HEK293 (cell line): ENCODE results near the gene ZNF521.

ENCODE experiments used
- CTCF ChIA-PET: fragments of 350-600 bp; formaldehyde crosslinking; extraction: SDS; loops from one replicate; lab custom pipeline; 2021; ENCODE audit warnings: antibody characterized with exemption; lab: Yijun Ruan, JAX
- POLR2A ChIA-PET: fragments of 300-600 bp; formaldehyde crosslinking; extraction: SDS; loops from one replicate; lab custom pipeline; 2020; ENCODE audit warnings: antibody characterized with exemption, inconsistent platforms; lab: Yijun Ruan, JAX
- H3K27ac ChIP-seq: fragments of 200-500 bp; sonication (Bioruptor generic); 2 replicates; pipeline ENCODE4 v1.5.1; 2014; ENCODE audit warnings: low read depth, low read length, control low read depth, inconsistent platforms; ENCODE audit errors: extremely low read depth
- H3K36me3 ChIP-seq, 2 experiments: fragments of 200-500 bp in 1 of 2; sonication (Bioruptor generic) in 1 of 2; 1 replicate in 1 of 2; 2 replicates in 1 of 2; pipeline ENCODE4 v1.5.1; 2014 to 2017; ENCODE audit warnings: inconsistent platforms in 2 of 2, low read length in 2 of 2; ENCODE audit not compliant: control insufficient read depth in 2 of 2, insufficient read depth in 1 of 2
- H3K4me1 ChIP-seq: fragments of 200-500 bp; sonication (Bioruptor generic); 2 replicates; pipeline ENCODE4 v1.5.1; 2014; ENCODE audit warnings: mild to moderate bottlenecking, low read length, inconsistent platforms; ENCODE audit not compliant: control insufficient read depth, insufficient read depth
- H3K4me3 ChIP-seq: 2 replicates; pipeline ENCODE4 v1.5.1; 2011; ENCODE audit warnings: low read depth, mild to moderate bottlenecking, control low read depth, low read length, moderate library complexity
- H3K9me3 ChIP-seq: fragments of 200-500 bp; sonication (Bioruptor generic); 2 replicates; pipeline ENCODE4 v1.5.1; 2014; ENCODE audit warnings: low read depth, low read length, inconsistent platforms; ENCODE audit not compliant: control insufficient read depth, insufficient read depth
- BCL11A ChIP-seq: fragments of 450-650 bp; formaldehyde crosslinking; IDR thresholded peaks from 2 replicates; pipeline ENCODE4 v1.5.1; 2016; ENCODE audit warnings: low read depth, missing biosample characterization, missing genetic modification characterization
- HOXC10 ChIP-seq: sonication (generic); formaldehyde crosslinking; IDR thresholded peaks from 2 replicates; pipeline ENCODE4 v1.8.1; 2023; ENCODE audit warnings: mild to moderate bottlenecking, missing genetic modification reagents
- HOXD13 ChIP-seq: sonication (generic); formaldehyde crosslinking; IDR thresholded peaks from 2 replicates; pipeline ENCODE4 v1.8.0; 2022; ENCODE audit warnings: missing genetic modification reagents, borderline replicate concordance
- RBAK ChIP-seq: fragments of 450-650 bp; formaldehyde crosslinking; IDR thresholded peaks from 2 replicates; pipeline ENCODE4 v1.5.1; 2016; ENCODE audit warnings: missing biosample characterization, missing genetic modification characterization
- SCRT2 ChIP-seq: fragments of 450-650 bp; formaldehyde crosslinking; IDR thresholded peaks from 2 replicates; pipeline ENCODE4 v1.5.1; 2016; ENCODE audit warnings: missing biosample characterization, missing genetic modification characterization
- SP7 ChIP-seq: fragments of 450-650 bp; formaldehyde crosslinking; IDR thresholded peaks from 2 replicates; pipeline ENCODE4 v1.5.1; 2016; ENCODE audit warnings: missing biosample characterization, missing genetic modification characterization
- ZFP69B ChIP-seq: fragments of 450-650 bp; formaldehyde crosslinking; IDR thresholded peaks from 2 replicates; pipeline ENCODE4 v1.5.1; 2016; ENCODE audit warnings: missing biosample characterization, missing genetic modification characterization
- ZNF133 ChIP-seq: fragments of 450-650 bp; formaldehyde crosslinking; IDR thresholded peaks from 2 replicates; pipeline ENCODE4 v1.5.1; 2016; ENCODE audit warnings: missing biosample characterization, missing genetic modification characterization
- ZNF157 ChIP-seq: fragments of 450-650 bp; formaldehyde crosslinking; IDR thresholded peaks from 2 replicates; pipeline ENCODE4 v1.5.1; 2016; ENCODE audit warnings: missing biosample characterization, missing genetic modification characterization
- ZNF223 ChIP-seq: fragments of 450-650 bp; formaldehyde crosslinking; IDR thresholded peaks from 2 replicates; pipeline ENCODE4 v1.5.1; 2016; ENCODE audit warnings: missing biosample characterization, missing genetic modification characterization
- ZNF529 ChIP-seq: fragments of 450-650 bp; formaldehyde crosslinking; IDR thresholded peaks from 2 replicates; pipeline ENCODE4 v1.5.1; 2017; ENCODE audit warnings: missing genetic modification characterization, missing biosample characterization; ENCODE audit not compliant: insufficient replicate concordance
- ZNF585B ChIP-seq: fragments of 450-650 bp; formaldehyde crosslinking; IDR thresholded peaks from 2 replicates; pipeline ENCODE4 v1.5.1; 2016; ENCODE audit warnings: missing biosample characterization, missing genetic modification characterization
- ZNF670 ChIP-seq: fragments of 450-650 bp; formaldehyde crosslinking; IDR thresholded peaks from 2 replicates; pipeline ENCODE4 v1.5.1; 2016; ENCODE audit warnings: missing biosample characterization, missing genetic modification characterization, low read depth
- ZNF785 ChIP-seq: fragments of 450-650 bp; formaldehyde crosslinking; IDR thresholded peaks from 2 replicates; pipeline ENCODE4 v1.5.1; 2016; ENCODE audit warnings: missing biosample characterization, missing genetic modification characterization
- TF ChIP-seq, protein P1 (sequence below): fragments of 450-650 bp; formaldehyde crosslinking; IDR thresholded peaks from 2 replicates; pipeline ENCODE4 v1.5.1; 2016; ENCODE audit warnings: missing biosample characterization, missing genetic modification characterization
- TF ChIP-seq, protein P2 (sequence below): fragments of 450-650 bp; formaldehyde crosslinking; IDR thresholded peaks from 2 replicates; pipeline ENCODE4 v1.5.1; 2016; ENCODE audit warnings: missing biosample characterization, missing genetic modification characterization
- TF ChIP-seq, protein P3 (sequence below): fragments of 450-650 bp; formaldehyde crosslinking; IDR thresholded peaks from 2 replicates; pipeline ENCODE4 v1.5.1; 2017; ENCODE audit warnings: missing biosample characterization, missing genetic modification characterization
- TF ChIP-seq, protein P4 (sequence below): fragments of 450-650 bp; formaldehyde crosslinking; IDR thresholded peaks from 2 replicates; pipeline ENCODE4 v1.5.1; 2016; ENCODE audit warnings: missing biosample characterization, missing genetic modification characterization
- TF ChIP-seq, protein P5 (sequence below): fragments of 450-650 bp; formaldehyde crosslinking; conservative IDR thresholded peaks from 2 replicates; pipeline ENCODE4 v1.5.1; 2016; ENCODE audit warnings: low read depth, missing biosample characterization, missing genetic modification characterization

The ZNF521 gene

DNA sequence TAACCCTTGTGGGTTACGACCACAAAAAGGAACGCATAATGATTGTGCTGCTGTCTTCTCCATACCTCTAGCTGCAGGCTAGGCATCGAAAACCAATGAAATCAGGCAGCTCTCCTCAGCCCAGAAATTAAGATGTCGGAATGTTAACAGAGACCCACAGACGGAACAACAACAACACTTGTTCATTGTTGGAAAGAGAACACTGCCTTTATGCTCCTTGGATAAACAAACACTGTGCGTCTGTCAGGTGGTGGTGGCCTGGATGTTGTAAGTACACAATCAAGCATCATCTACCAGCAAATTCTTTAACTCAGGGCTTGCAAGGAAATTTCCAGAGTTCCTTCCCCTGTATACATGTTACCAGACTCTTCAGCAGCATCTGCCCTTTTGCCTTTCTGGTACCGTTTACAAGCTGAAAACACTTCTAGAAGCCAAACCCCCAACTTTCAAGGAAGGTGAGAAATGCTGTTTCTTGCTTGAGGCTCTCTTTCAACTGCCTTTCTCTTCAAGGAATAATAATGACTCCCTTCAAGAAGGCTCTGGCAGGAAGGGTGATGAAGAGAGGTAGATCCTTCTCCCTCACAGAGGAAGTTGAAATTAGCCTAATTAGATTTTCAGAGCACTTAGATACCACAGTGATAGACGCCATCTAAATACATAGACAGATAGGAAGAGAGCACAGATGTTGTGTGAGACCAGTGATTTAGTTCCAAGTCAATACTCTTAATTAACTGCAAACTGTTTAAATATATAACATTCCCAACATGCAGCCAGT, 332.7 kb downstream of the ZNF521 start:
- CTCF ChIA-PET: interaction anchor here (0.6 kb wide), 2 partner anchors 12 to 104 kb away, joined by 3 read pairs; no protein-coding TSS in a partner anchor
- H3K4me3 ChIP-seq: no peak overlapping the region
- no peaks in the 10 kb centered on the region for H3K4me1 ChIP-seq
- H3K9me3 ChIP-seq: no peaks in the 10 kb centered on the region
- POLR2A ChIA-PET: interaction anchor here (0.6 kb wide), 1 partner anchor 303 kb away, joined by 3 read pairs; no protein-coding TSS in a partner anchor
- H3K36me3 ChIP-seq: no peaks in the 10 kb centered on the region
- no peak overlapping the region for H3K27ac ChIP-seq
- TF ChIP-seq ZFP69B (tag by site-specific recombination): no peak
- TF ChIP-seq, protein P1, sequence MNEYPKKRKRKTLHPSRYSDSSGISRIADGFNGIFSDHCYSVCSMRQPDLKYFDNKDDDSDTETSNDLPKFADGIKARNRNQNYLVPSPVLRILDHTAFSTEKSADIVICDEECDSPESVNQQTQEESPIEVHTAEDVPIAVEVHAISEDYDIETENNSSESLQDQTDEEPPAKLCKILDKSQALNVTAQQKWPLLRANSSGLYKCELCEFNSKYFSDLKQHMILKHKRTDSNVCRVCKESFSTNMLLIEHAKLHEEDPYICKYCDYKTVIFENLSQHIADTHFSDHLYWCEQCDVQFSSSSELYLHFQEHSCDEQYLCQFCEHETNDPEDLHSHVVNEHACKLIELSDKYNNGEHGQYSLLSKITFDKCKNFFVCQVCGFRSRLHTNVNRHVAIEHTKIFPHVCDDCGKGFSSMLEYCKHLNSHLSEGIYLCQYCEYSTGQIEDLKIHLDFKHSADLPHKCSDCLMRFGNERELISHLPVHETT: no peak
- TF ChIP-seq ZNF223 (tag by site-specific recombination): no peak
- no peak for TF ChIP-seq HOXC10
- no peak for TF ChIP-seq ZNF670
- TF ChIP-seq SCRT2: no peak
- no peak for TF ChIP-seq RBAK (tag by site-specific recombination)
- TF ChIP-seq ZNF585B: no peak
- no peak for TF ChIP-seq ZNF157 (tag by site-specific recombination)
- TF ChIP-seq ZNF133 (tag by site-specific recombination): no peak
- TF ChIP-seq ZNF529 (tag by site-specific recombination): no peak
- TF ChIP-seq, protein P2, sequence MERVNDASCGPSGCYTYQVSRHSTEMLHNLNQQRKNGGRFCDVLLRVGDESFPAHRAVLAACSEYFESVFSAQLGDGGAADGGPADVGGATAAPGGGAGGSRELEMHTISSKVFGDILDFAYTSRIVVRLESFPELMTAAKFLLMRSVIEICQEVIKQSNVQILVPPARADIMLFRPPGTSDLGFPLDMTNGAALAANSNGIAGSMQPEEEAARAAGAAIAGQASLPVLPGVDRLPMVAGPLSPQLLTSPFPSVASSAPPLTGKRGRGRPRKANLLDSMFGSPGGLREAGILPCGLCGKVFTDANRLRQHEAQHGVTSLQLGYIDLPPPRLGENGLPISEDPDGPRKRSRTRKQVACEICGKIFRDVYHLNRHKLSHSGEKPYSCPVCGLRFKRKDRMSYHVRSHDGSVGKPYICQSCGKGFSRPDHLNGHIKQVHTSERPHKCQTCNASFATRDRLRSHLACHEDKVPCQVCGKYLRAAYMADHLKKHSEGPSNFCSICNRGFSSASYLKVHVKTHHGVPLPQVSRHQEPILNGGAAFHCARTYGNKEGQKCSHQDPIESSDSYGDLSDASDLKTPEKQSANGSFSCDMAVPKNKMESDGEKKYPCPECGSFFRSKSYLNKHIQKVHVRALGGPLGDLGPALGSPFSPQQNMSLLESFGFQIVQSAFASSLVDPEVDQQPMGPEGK (tag by site-specific recombination): no peak
- TF ChIP-seq ZNF785 (tag by site-specific recombination): no peak
- TF ChIP-seq, protein P3, sequence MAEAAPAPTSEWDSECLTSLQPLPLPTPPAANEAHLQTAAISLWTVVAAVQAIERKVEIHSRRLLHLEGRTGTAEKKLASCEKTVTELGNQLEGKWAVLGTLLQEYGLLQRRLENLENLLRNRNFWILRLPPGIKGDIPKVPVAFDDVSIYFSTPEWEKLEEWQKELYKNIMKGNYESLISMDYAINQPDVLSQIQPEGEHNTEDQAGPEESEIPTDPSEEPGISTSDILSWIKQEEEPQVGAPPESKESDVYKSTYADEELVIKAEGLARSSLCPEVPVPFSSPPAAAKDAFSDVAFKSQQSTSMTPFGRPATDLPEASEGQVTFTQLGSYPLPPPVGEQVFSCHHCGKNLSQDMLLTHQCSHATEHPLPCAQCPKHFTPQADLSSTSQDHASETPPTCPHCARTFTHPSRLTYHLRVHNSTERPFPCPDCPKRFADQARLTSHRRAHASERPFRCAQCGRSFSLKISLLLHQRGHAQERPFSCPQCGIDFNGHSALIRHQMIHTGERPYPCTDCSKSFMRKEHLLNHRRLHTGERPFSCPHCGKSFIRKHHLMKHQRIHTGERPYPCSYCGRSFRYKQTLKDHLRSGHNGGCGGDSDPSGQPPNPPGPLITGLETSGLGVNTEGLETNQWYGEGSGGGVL: no peak
- TF ChIP-seq, protein P4, sequence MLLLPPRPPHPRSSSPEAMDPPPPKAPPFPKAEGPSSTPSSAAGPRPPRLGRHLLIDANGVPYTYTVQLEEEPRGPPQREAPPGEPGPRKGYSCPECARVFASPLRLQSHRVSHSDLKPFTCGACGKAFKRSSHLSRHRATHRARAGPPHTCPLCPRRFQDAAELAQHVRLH: no peak
- no peak for TF ChIP-seq SP7 (tag by site-specific recombination)
- no peak for TF ChIP-seq HOXD13 (CRISPR knock-in tag)
- TF ChIP-seq, protein P5, sequence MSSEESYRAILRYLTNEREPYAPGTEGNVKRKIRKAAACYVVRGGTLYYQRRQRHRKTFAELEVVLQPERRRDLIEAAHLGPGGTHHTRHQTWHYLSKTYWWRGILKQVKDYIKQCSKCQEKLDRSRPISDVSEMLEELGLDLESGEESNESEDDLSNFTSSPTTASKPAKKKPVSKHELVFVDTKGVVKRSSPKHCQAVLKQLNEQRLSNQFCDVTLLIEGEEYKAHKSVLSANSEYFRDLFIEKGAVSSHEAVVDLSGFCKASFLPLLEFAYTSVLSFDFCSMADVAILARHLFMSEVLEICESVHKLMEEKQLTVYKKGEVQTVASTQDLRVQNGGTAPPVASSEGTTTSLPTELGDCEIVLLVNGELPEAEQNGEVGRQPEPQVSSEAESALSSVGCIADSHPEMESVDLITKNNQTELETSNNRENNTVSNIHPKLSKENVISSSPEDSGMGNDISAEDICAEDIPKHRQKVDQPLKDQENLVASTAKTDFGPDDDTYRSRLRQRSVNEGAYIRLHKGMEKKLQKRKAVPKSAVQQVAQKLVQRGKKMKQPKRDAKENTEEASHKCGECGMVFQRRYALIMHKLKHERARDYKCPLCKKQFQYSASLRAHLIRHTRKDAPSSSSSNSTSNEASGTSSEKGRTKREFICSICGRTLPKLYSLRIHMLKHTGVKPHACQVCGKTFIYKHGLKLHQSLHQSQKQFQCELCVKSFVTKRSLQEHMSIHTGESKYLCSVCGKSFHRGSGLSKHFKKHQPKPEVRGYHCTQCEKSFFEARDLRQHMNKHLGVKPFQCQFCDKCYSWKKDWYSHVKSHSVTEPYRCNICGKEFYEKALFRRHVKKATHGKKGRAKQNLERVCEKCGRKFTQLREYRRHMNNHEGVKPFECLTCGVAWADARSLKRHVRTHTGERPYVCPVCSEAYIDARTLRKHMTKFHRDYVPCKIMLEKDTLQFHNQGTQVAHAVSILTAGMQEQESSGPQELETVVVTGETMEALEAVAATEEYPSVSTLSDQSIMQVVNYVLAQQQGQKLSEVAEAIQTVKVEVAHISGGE (tag by site-specific recombination): no peak
- no peak for TF ChIP-seq BCL11A (tag by site-specific recombination)
